Hematopoietic multipotent progenitor cell (in vitro differentiated cells): ENCODE data around the gene ALDH1L1. TPM values are rescaled to one million over a fixed set of nuclear protein-coding genes. Genes with fewer than 3 reads are reported as not detected.

ENCODE experiments used
- DNase-seq, 3 donors: peaks; one replicate each; pipeline ENCODE4 v3.0.0-alpha.2; 2011 to 2015; ENCODE audit warnings: low read depth in 2 of 3, low spot score in 2 of 3
- small RNA-seq: library from RNA; depleted of rRNA; stranded (forward); fragments of <200 nt; gene quantifications from one replicate; pipeline ENCODE3, GENCODE V24; 2012
- total RNA-seq: library from RNA; depleted of rRNA; stranded (reverse); fragments of >200 nt; gene quantifications from one replicate; pipeline ENCODE4 v1.2.3, GENCODE V29; 2012

Gene ALDH1L1
- total RNA-seq, 1 donor = under 0.01 TPM

DNA sequence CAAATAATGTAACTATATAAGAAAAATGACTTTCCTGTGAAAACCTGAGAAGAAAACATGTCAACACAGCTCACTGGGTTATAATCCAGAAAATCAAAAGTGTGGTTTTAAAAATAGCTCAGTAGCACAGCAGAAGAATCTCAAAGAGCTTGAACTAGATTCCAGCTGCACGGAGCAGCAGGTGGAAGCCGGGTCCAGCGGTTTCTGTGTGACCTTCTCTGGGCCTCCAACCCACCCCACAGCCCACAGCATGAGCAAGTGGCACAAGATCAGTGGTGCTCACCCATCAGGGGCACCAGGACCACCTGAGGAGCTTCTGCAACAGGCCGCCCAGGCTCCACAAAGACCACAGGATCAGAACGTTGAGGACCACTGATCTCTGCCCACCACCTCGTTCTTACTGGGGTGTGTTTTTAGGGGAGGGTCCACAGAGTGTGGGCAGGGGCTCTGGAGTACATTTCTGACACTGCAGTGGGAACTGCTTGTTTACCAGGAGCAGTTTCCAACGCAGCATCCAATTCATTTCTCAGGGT is 119.7 kb downstream of the ALDH1L1 start:
- DNase-seq = no peak

DNA sequence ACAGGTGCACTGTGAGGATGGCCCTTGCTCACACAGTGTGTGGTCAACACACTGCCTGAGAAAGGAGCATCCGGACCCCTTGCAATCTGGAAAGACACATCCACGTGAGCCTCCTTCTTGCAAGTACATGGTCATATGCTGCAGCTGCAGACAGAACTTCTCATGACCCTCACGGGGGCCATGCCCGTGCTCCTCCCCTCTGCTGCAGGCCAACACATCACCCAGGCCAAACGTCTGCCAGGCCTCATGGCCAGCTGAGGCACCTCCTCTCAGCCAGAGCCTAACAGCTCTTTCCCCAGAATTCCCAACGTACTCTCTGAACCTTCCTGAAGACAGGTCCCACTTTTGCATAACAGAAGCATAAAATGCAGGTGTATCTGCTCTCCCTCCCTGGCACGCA is 121.7 kb downstream of the ALDH1L1 start:
- DNase-seq = no peak

DNA sequence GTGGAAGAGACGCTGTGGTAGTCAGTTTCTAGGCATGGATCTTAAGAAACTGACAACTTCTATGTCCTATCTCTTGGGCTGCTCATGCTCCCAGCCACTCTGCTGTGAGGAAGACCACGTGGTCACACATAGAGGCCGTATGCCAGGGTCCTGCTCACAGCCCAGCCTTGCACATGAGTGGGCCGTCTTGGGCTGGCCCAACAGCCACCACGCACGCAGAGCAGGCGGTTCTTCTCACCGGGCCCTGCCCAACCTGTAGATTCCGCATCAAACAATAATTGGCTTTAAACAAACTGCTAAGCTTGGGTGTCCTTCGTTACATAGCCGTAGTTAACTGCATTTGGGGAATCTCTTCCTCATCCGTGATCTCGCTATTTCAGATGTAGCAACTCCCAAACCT is 122.5 kb downstream of the ALDH1L1 start:
- no peak for DNase-seq

DNA sequence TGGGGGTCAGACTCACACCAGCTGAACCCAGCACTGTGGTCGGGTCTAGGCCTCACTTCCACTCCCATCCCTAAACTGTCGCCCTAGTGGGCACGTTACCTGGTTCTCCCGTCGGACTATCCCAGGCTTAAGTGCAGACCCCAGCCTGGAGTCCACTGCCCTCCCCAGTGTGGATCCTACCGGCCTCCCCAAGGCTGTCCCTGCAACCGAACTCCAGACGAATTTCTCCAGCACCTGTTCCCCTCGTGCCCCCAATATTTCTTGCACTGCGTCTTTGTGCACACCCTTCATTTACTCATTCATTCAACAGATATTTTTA is 122.9 kb downstream of the ALDH1L1 start:
- no peak for DNase-seq

DNA sequence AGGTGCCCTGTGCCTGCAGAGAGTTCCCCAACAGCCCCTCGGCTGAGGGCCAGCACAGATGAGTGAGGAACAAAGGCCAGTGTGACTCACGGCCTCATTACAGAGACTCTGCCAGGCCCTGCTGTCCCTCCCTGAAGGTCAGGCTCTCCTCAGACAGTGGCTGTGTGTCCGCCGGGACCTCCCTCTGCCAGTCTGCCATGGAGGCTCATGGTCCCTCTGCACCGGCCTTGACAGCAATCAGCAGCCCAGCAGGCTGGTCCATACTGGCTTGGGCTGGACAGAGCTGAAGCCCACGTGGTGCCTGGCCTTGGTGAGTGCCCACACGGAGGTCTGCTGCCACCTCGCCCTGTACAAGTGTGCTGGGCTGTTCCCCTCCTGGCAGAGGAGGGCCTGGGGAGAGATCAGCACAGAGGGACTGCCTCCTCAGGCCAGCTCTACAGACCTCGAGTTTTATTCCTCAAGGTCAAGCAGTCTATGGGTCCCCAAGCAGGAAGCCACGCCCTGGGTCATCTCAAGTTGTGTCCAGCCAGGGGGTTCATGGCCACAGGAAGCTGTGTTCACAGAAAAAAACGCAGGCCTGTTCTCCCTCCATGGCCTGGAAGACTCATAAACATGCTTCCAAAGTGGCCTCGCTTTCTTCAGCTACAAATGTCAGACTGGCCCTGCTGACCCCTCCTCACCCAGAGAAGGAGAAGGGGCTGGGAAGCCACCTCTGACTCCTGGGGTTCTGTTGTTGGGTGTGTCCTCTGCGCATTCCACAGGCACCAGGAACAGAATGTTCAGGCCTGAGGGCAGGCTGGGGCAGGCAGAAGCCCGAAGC is 123.5 kb downstream of the ALDH1L1 start:
- no peak for DNase-seq

DNA sequence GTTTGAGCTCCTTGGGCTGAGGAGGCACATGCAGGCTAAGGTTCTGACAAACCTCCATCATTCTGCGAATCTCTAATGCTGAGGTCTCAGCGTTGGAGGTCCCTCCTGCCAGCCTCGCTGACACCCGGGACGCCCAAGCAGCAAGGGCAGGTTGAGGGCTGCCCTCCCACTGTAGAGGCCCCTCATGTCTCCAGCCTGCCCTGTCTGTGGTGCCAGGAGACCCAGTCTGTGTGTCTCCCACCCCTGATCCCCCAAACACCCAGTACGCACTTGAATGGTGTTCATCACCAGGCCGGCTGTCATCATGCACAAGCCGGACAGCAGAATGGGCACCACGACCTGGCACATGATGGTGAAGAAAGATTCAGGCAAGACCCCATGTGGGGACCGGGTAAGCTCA is 124.3 kb downstream of the ALDH1L1 start:
- no peak for DNase-seq

DNA sequence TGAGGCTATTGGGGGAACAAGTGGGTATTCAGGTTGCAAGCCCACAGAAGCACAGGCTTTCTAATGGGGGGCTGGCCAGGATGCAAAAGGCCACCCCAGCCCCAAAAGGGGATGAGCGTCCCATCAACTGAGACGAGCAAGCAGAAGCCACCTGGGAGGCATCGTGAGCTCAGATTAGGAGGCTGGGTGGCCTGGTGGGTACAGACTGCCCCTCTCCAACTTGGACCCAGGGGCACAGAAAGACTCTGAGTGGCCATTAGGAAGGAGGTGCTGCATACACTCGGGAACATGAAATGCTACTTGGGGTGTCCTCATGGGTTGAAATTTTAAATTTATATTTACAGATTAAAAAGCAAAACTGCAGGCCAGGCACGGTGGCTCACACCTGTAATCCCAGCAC is 125.5 kb downstream of the ALDH1L1 start:
- no peak for DNase-seq

DNA sequence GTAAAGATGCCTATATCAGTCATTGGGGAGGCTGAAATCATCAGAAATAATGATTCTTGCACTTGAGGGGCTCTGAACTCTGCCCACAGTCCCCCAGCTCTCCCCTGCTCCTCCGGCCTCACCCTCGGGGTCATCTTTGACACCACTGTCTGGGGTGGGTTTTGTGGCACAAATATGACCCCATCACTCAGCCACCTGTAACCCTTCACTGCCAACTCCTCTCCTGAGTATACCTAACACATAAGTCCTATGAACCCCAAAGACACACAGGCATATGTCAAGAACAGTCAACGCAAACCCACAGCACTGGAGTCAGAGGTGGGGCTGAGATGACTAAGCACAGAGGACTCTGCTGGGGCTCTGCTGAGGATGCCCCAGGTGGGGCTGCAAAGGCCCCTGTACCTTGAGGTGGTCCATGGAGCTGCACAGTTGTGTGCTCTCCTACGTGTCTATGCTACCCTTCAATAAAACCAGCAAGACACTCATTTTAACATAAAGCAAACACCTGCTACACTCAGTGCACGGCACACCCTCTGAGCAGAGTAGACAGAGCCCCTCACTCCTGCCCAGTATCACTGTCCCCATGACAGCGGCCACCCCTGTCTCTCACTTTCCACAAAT is 126.3 kb downstream of the ALDH1L1 start:
- no peak for DNase-seq

Small RNA genes lying within 50 kb of the gene (small RNA-seq; reads per million reads assigned to genes)
- gene RNU1-30P = not detected

Other genes starting within 250 kb of the ALDH1L1 start
- gene ROPN1B, start 211.4 kb downstream of the ALDH1L1 start, total RNA-seq = not detected
- 104 TPM for gene SLC41A3, start 96.5 kb downstream of the ALDH1L1 start, total RNA-seq
- under 0.01 TPM for gene KLF15, start 176.8 kb upstream of the ALDH1L1 start, total RNA-seq
- gene CFAP100, start 214.3 kb upstream of the ALDH1L1 start, total RNA-seq = not detected